Panc1 (cell line): ENCODE measurements around the gene SPINK4.

Experiments
- POLR2AphosphoS5 ChIP-seq: IDR thresholded peaks from 2 replicates; pipeline ENCODE4 v1.6.1; 2012; ENCODE audit warnings: mild to moderate bottlenecking, low read depth, low read length, moderate library complexity
- TCF7L2 ChIP-seq: IDR thresholded peaks from 2 replicates; pipeline ENCODE4 v1.6.1; 2011; ENCODE audit warnings: mild to moderate bottlenecking, low read depth, low read length, inconsistent platforms
- TF ChIP-seq, protein P1 (sequence below): fragments of 450-650 bp; IDR thresholded peaks from 2 replicates; pipeline ENCODE4 v1.5.1; 2017; ENCODE audit warnings: mild to moderate bottlenecking

- TF ChIP-seq POLR2AphosphoS5 = no peak
- TF ChIP-seq, protein P1, sequence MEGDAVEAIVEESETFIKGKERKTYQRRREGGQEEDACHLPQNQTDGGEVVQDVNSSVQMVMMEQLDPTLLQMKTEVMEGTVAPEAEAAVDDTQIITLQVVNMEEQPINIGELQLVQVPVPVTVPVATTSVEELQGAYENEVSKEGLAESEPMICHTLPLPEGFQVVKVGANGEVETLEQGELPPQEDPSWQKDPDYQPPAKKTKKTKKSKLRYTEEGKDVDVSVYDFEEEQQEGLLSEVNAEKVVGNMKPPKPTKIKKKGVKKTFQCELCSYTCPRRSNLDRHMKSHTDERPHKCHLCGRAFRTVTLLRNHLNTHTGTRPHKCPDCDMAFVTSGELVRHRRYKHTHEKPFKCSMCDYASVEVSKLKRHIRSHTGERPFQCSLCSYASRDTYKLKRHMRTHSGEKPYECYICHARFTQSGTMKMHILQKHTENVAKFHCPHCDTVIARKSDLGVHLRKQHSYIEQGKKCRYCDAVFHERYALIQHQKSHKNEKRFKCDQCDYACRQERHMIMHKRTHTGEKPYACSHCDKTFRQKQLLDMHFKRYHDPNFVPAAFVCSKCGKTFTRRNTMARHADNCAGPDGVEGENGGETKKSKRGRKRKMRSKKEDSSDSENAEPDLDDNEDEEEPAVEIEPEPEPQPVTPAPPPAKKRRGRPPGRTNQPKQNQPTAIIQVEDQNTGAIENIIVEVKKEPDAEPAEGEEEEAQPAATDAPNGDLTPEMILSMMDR = no peak
- TF ChIP-seq TCF7L2 = no peak
Measured at GRCh38 chr9:33273266-33273971, 33.5 kb downstream of the SPINK4 start.
